Activated CD8-positive, alpha-beta memory T cell treated with anti-CD3 and anti-CD28 coated beads, Interleukin-2, amount 50 U/mL, for 1 hour (primary cell): ENCODE data around the gene UBE2L6.

Experiments used
- DNase-seq: peaks from one replicate; pipeline ENCODE4 v3.0.0-alpha.2; 2020; ENCODE audit errors: extremely low read depth

Gene UBE2L6

DNA sequence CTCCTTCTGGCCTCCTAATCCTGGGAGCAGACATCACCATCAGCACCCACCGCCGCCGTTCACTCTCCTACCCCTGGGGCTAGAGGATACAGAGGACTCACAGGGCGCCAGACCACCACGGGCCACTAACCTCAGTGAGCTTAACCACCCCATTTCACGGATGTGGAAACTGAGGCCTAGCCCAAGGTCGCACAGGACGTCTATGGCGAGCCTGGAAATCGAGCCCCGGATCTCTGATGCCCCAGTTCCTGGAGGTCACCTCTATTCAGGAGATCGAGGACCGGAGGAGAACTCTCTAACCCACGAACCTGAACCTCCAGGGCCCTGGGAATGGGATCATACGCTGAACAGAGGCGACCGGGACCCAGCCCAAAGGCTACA lies 37.3 kb downstream of the UBE2L6 start:
- no peak for DNase-seq

DNA sequence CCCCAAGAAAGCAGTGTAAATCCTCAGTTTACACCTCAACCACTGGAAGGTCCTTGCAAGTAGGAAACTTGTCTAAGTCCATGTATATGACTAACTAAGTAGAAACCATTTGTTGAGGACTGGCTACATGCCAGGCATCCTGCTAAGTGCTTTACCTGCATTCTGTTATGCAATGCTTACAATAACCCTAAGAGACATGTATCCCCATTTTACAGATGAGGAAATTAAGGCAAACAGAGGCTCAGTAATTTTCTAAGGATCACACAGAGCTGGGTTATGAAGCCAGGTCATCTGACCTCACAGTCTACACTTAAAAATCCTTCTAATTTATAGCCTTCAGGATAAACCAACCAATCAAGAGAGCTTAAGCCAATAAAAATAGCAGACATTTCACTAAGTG lies 38.5 kb downstream of the UBE2L6 start:
- DNase-seq, result no peak

- DNase-seq, result peak; percentile 28
Observed at GRCh38 chr11:57527056-57527631, 40.3 kb downstream of the UBE2L6 start.

- no peak for DNase-seq
Observed at GRCh38 chr11:57523419-57523818, 44.1 kb downstream of the UBE2L6 start.

DNA sequence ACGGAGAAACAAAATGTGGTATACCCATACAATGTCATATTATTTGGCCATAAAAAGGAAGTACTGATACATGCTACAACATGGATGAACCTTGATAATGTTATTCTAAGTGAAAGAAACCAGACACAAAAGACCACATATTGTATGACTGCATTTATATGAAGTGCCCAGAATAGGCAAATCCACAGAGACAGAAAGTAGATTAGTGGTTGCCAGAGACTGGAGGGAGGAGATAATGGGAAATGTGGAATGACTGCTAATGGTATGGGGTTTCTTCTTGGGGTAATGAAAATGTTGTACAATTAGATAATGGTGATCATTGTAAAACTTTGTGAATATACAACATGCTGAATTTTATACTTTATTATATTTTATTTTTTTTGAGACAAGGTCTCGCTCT lies 46.4 kb downstream of the UBE2L6 start:
- no peak for DNase-seq

- no peak for DNase-seq
Observed at GRCh38 chr11:57516061-57516443, 51.4 kb downstream of the UBE2L6 start.

DNA sequence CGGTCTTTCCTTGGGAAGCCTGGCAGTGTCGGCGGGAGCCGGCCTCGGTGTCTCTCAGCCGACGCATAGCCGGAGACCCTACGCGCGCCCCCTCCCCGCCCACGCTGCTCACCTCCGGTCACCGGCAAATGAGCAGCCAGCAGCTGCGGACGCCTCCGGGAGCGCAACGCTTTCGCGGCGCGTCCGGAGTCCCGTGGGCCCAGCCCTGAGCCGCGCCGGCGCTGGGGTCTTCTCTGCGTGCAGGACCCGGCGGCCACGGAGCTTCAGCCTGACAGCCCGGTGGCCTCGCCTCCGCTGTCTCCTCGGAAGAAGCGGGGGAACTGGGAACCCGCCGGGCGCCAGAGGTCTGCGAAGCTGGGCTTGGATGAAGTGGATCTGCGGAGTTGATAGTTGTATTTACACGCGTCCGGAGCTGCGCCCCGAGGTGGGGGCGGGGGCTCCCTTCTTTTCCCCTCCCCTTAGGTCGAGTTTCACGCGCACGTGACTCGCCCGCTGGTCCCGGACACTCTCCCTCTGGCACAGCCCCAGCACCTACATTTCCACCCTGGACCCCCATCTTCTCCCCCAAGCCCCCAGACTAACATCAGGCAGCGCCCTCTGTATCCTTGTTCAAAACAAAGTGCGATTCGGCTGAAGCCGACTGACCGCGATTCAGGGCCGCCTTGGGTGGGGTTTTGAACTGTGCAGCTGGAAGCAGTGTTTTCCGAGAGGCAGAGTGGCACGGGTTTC lies 52.0 kb downstream of the UBE2L6 start, which contains the start of gene SLC43A1:
SLC43A1 (minus strand) TSS at position 371 of the 729 bp plus-strand sequence. CDS start 1,591 bp downstream, outside the sequence.
- DNase-seq, result no peak

DNA sequence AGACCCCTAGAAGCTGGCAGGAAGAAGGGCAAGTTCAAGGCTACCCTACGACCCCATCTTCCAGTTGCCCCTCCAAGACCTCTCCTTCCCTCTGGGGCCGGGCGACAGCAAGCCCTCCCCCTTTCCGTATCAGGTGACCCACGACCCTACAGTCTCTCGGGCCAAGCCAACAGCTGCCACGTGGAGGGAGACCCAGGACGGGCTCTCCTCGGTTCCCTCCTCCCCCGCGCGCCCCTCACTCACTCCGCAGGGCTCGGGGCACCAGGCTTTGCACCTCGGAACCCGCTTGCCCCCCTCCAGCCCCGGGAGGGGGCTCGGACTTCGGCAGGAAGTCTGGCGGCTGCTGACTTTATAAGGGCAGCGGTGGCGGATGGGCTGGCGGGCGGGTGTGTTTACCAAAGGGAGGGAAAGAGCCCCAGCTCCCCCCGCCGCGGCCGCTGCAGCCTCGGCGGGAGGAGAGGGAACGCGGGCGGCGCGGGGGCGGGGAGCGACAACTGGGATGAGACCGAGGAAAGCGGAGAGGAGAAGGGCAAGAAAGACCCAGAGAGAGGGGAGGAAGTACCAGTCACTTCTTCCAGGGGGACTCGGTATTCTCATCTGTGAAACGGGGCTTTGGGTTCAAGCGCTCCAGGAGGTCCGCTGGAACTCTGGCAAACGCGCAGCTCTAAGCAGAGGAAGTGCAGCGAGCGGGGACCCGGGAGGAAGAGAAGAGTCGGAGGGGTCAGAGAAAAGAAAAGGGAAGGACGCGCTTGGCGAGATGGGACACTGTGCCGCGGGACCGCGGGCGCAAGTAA lies 52.7 kb downstream of the UBE2L6 start:
- DNase-seq, result no peak

DNA sequence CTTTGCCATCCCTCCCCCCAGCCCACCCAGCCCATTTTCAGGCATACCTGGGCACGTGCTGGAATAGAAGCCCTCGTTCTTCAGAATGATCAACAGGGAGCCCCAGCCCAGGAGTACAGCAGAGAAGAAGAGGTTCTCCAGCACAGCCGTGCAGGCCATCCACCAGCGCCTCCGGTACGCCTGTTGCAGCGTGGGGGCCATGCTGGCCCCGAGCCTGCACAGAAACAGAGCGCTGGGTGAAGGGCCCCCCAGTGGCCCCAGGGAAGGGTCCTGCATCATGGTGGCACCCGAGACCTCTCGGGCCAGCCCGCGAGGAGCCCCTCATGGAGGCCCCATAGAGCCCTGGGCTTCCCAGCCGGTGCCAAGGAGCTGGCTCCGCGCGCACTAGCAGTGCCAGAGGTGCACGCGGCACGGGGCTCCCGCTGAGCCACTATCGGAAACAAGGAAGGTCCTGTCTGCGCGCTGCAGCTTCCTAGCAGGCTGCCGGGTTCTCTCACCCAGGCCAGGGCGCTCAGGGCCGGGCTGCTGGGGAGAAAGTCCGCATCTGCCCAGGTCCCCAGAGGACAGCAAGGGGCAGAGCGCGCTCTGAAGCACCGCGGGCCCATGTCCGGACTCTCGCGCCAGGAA lies 53.4 kb downstream of the UBE2L6 start:
- no peak for DNase-seq

DNA sequence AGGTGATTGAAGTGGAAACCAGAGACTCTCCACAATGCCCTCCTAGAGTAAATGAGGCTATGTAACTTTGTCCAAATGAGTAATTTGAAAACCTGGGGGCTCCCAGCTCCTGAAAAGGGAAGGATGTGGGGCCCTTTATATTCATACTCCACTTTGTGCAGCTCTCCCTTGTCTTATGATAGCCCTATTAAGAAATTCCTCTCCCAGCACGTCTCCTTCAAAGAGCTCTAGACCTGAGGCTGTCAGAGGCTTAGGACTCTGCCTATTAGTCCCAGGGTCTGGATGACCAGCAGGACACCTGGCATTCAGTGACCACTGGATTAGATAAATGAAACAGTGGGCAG lies 54.0 kb downstream of the UBE2L6 start:
- DNase-seq, result no peak

GRCh38 chr11:57512646-57513451 lies 54.6 kb downstream of the UBE2L6 start:
- no peak for DNase-seq

- DNase-seq, result no peak
Observed at GRCh38 chr11:57511741-57512430, 55.6 kb downstream of the UBE2L6 start.

DNA sequence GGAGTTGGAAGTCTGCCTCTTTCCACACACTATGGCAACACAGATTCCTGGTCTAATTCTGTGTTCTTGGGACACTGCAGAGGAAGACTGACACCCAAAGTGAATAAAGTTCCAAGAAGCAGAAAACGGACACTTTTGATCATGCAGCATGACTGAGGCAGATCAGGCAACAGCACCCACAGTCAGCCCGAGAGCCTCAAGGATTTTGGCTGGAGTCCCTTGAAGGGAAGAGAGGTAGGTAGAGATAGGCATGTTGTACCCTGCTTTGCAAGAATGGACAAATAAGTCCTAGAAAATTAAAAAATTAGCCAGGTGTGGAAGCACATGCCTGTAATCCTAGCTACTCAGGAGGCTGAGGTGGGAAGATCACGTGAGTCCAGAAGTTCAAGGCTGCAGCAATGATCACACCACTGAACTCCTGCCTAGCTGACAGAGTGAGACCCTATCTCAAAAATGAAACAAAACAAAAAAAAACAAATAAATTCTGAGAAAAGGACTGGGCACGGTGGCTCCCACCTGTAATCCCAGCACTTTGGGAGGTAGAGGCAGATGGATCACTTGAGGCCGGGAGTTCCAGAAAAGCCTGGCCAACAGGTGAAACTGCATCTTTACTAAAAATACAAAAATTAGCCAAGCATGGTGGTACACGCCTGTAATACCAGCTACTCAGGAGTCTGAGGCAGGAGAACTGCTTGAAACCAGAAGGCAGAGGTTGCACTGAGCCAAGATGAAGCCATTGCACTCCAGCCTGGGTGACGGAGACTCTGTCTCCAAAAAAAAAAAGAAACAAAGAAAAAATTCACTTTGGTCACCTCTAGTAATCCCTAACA lies 58.9 kb downstream of the UBE2L6 start:
- DNase-seq, result no peak

DNA sequence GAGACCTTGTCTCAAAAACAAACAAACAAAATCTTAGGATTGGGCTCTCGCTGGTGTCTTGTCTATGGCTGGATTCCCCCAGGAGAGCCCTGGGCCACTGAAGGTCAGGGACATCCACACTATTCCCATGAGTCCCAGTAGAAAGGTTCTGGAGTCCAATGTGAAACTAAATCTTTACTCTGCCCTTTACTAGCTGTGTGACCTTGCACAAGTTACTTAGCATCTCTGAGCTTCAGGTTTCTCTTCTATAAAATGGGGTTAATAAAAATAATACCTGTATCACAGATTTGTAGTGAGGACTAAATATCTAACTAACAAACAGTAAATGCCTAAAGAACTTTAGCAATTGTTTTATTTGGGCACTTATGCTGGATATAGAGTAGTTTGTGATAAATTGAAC lies 61.0 kb downstream of the UBE2L6 start:
- DNase-seq, result no peak

GRCh38 chr11:57504511-57504910 lies 63.0 kb downstream of the UBE2L6 start:
- no peak for DNase-seq

- no peak for DNase-seq
Observed at GRCh38 chr11:57502870-57503269, 64.6 kb downstream of the UBE2L6 start.

GRCh38 chr11:57502376-57502775 lies 65.1 kb downstream of the UBE2L6 start:
- DNase-seq, result no peak

GRCh38 chr11:57501953-57502352 lies 65.5 kb downstream of the UBE2L6 start:
- no peak for DNase-seq
